ENCODE measurements around the gene PRKAG1.

Gene PRKAG1

DNA sequence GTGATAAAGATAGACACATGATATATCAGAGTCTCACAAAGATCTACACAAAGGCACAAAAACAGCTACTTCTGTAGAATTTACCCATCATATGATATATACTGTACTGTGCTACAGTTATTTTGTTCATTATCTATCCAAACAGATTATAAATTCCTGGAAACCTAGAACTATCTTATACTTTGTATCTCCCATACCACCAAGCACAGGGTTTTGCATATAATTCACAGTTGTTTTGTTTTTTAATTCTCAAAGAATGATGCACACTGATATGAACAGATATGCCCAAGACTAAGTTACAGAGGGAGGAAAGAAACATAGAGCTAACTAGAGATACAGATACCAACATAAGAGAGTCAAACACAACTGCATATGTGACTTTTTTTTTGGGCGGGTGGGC, 3.4 kb downstream of the PRKAG1 start:
- Histone ChIP-seq H3K9me3 (ENCODE audit: insufficient read depth, low read length) (no peaks in the 10 kb centered on the region), H3K4me3 (ENCODE audit: insufficient read length, low read depth) (no peak overlapping the region), H3K36me3 (ENCODE audit: insufficient read depth, insufficient read length, low read length) (peaks cover 11% of the 10 kb centered on the region), H3K27me3 (ENCODE audit: insufficient read depth, insufficient read length) (no peaks in the 10 kb centered on the region), H3K9ac (ENCODE audit: insufficient read length, low read depth) (no peak overlapping the region), H3K4me1 (ENCODE audit: insufficient read depth, insufficient read length) (no peaks in the 10 kb centered on the region)
- TF ChIP-seq SUZ12 (IDR thresholded peaks at IDR 0.05; ENCODE audit: extremely low read depth, insufficient read depth, insufficient read length) (no peak), ZNF274 (IDR thresholded peaks at IDR 0.05; ENCODE audit: low read depth, low read length) (no peak), YY1 (IDR thresholded peaks at IDR 0.05; ENCODE audit: insufficient read depth, insufficient read length) (no peak)
- DNase-seq (ENCODE audit: low read depth, low spot score), result no peak

DNA sequence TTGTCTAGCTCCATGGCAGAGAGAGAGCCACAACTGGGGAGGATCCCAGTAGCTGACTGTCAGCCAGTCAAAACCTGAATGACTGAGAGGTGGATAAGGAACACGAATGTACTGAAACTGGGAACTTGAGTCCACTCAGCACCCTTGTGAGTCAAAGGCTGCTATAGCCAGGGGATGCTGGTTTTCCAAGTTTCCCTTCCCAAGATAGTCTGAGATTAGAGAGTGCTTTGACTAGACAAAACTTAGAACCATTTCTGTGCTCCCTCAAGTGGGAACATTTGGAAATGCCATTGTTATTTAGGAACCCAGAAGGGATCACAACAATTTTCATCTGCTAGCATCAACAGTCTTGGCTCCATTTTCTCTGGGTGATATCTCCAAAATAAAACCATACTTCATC, 4.0 kb downstream of the PRKAG1 start:
- Histone ChIP-seq H3K36me3 (ENCODE audit: insufficient read depth, insufficient read length, low read length) (peaks cover 13% of the 10 kb centered on the region), H3K9ac (ENCODE audit: insufficient read length, low read depth) (no peak overlapping the region), H3K27me3 (ENCODE audit: insufficient read depth, insufficient read length) (no peaks in the 10 kb centered on the region), H3K4me3 (ENCODE audit: insufficient read length, low read depth) (no peak overlapping the region), H3K9me3 (ENCODE audit: insufficient read depth, low read length) (no peaks in the 10 kb centered on the region), H3K4me1 (ENCODE audit: insufficient read depth, insufficient read length) (no peaks in the 10 kb centered on the region)
- TF ChIP-seq YY1 (IDR thresholded peaks at IDR 0.05; ENCODE audit: insufficient read depth, insufficient read length) (no peak), SUZ12 (IDR thresholded peaks at IDR 0.05; ENCODE audit: extremely low read depth, insufficient read depth, insufficient read length) (no peak), ZNF274 (IDR thresholded peaks at IDR 0.05; ENCODE audit: low read depth, low read length) (no peak)
- no peak for DNase-seq (ENCODE audit: low read depth, low spot score)

DNA sequence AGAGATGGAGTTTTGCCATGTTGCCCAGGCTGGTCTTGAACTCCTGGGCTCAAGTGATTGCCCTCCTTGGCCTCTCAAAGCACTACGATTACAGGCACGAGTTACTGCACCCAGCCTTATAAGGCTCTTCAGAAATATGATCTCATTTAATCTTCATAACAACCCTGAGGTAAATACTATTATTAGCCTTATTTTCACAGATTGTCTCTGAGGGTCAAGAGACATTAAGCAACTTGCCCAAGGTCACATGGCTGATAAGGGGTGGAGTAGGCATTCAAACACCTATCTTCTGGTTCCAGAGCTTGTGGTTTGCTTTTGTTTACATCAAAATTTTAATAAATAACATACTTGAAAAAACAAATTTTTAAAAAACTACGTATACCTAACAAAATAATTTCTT, 5.1 kb downstream of the PRKAG1 start:
- Histone ChIP-seq H3K36me3 (ENCODE audit: insufficient read depth, insufficient read length, low read length) (peaks cover 13% of the 10 kb centered on the region), H3K4me1 (ENCODE audit: insufficient read depth, insufficient read length) (peaks cover 3% of the 10 kb centered on the region), H3K9me3 (ENCODE audit: insufficient read depth, low read length) (no peaks in the 10 kb centered on the region), H3K27me3 (ENCODE audit: insufficient read depth, insufficient read length) (no peaks in the 10 kb centered on the region), H3K4me3 (ENCODE audit: insufficient read length, low read depth) (no peak overlapping the region), H3K9ac (ENCODE audit: insufficient read length, low read depth) (no peak overlapping the region)
- DNase-seq (ENCODE audit: low read depth, low spot score), result no peak
- no peak for TF ChIP-seq ZNF274 (IDR thresholded peaks at IDR 0.05; ENCODE audit: low read depth, low read length)
- TF ChIP-seq SUZ12 (IDR thresholded peaks at IDR 0.05; ENCODE audit: extremely low read depth, insufficient read depth, insufficient read length), result no peak
- TF ChIP-seq YY1 (IDR thresholded peaks at IDR 0.05; ENCODE audit: insufficient read depth, insufficient read length), result no peak

DNA sequence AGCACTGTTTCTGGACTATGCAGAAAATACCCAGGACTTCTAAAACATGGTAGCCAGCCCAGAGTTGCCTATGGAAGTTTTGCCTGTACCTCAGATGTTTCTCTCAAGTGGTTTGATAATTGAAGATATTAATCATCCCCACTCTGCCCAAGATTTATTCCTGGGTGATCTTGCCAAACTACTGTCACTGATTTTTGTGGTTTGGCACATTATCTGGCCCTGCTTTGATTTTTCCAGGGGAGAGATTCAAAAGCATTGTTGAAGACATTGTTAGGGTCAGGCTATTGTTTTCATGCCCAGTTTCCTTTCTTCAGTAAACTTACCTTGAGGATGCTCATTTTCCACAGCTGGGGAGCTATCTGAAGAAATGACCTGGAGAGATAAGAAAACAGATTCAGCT, 5.8 kb downstream of the PRKAG1 start:
- Histone ChIP-seq H3K36me3 (ENCODE audit: insufficient read depth, insufficient read length, low read length) (peaks cover 13% of the 10 kb centered on the region), H3K9me3 (ENCODE audit: insufficient read depth, low read length) (no peaks in the 10 kb centered on the region), H3K27me3 (ENCODE audit: insufficient read depth, insufficient read length) (no peaks in the 10 kb centered on the region), H3K4me3 (ENCODE audit: insufficient read length, low read depth) (no peak overlapping the region), H3K4me1 (ENCODE audit: insufficient read depth, insufficient read length) (peaks cover 3% of the 10 kb centered on the region), H3K9ac (ENCODE audit: insufficient read length, low read depth) (no peak overlapping the region)
- DNase-seq (ENCODE audit: low read depth, low spot score), result no peak
- TF ChIP-seq YY1 (IDR thresholded peaks at IDR 0.05; ENCODE audit: insufficient read depth, insufficient read length), result no peak
- no peak for TF ChIP-seq ZNF274 (IDR thresholded peaks at IDR 0.05; ENCODE audit: low read depth, low read length)
- no peak for TF ChIP-seq SUZ12 (IDR thresholded peaks at IDR 0.05; ENCODE audit: extremely low read depth, insufficient read depth, insufficient read length)

DNA sequence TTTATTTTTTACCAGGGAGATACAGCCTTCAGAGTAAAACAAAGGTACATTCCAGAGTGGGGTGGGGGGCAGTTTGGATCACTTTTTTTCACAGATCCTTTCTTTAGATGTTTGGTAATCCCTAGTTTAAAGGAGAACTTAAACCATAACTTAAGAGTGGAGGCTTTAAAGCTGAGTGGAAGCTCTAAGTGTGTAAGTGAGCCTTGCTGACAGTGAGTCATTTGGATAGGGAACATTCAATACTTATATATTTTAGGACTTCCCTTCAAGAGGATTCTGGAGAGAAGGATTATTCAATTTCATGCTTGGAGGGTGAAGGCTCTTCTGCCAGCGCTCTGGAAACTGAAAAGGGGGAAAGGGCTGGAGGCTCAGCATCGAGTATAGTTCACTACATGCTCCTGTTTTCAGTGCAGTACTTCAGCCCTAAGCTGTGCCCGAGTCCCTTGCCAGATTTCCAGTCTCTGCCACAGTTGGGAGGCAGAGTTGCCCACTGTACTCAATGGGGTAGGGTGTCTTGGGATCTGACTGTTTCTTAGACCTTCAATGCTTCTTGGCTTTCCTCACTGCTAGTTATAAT, 8.4 kb downstream of the PRKAG1 start:
- H3K4me3 ChIP-seq (ENCODE audit: insufficient read length, low read depth), result no peak overlapping the region
- no peaks in the 10 kb centered on the region for H3K27me3 ChIP-seq (ENCODE audit: insufficient read depth, insufficient read length)
- no peak overlapping the region for H3K9ac ChIP-seq (ENCODE audit: insufficient read length, low read depth)
- no peaks in the 10 kb centered on the region for H3K9me3 ChIP-seq (ENCODE audit: insufficient read depth, low read length)
- DNase-seq (ENCODE audit: low read depth, low spot score), result no peak
- peaks cover 3% of the 10 kb centered on the region for H3K4me1 ChIP-seq (ENCODE audit: insufficient read depth, insufficient read length)
- no peak for TF ChIP-seq SUZ12 (IDR thresholded peaks at IDR 0.05; ENCODE audit: extremely low read depth, insufficient read depth, insufficient read length)
- TF ChIP-seq YY1 (IDR thresholded peaks at IDR 0.05; ENCODE audit: insufficient read depth, insufficient read length), result no peak
- no peak for TF ChIP-seq ZNF274 (IDR thresholded peaks at IDR 0.05; ENCODE audit: low read depth, low read length)
- peaks cover 18% of the 10 kb centered on the region for H3K36me3 ChIP-seq (ENCODE audit: insufficient read depth, insufficient read length, low read length)

DNA sequence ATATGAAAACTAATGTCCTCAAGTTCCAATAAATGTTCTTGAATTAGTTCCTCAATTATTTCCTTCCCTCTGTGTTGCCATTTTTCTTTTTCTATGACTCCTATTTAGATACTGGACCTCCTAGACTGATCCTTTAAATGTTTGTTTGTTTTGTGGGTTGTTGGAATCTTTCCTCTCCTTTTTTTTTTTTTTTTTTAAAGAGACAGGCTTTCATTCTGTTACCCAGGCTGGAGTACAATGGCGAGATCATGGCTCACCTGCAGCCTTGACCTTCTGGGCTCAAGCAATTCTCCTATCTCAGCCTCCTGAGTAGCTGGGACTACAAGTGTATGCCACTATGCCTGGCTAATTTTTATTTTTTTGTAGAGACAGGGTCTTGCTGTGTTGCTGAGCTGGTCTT, 9.6 kb downstream of the PRKAG1 start:
- Histone ChIP-seq H3K27me3 (ENCODE audit: insufficient read depth, insufficient read length) (no peaks in the 10 kb centered on the region), H3K9ac (ENCODE audit: insufficient read length, low read depth) (no peak overlapping the region), H3K4me1 (ENCODE audit: insufficient read depth, insufficient read length) (peaks cover 3% of the 10 kb centered on the region), H3K36me3 (ENCODE audit: insufficient read depth, insufficient read length, low read length) (peaks cover 30% of the 10 kb centered on the region), H3K4me3 (ENCODE audit: insufficient read length, low read depth) (no peak overlapping the region), H3K9me3 (ENCODE audit: insufficient read depth, low read length) (no peaks in the 10 kb centered on the region)
- TF ChIP-seq ZNF274 (IDR thresholded peaks at IDR 0.05; ENCODE audit: low read depth, low read length), result no peak
- no peak for TF ChIP-seq SUZ12 (IDR thresholded peaks at IDR 0.05; ENCODE audit: extremely low read depth, insufficient read depth, insufficient read length)
- TF ChIP-seq YY1 (IDR thresholded peaks at IDR 0.05; ENCODE audit: insufficient read depth, insufficient read length), result no peak
- no peak for DNase-seq (ENCODE audit: low read depth, low spot score)

DNA sequence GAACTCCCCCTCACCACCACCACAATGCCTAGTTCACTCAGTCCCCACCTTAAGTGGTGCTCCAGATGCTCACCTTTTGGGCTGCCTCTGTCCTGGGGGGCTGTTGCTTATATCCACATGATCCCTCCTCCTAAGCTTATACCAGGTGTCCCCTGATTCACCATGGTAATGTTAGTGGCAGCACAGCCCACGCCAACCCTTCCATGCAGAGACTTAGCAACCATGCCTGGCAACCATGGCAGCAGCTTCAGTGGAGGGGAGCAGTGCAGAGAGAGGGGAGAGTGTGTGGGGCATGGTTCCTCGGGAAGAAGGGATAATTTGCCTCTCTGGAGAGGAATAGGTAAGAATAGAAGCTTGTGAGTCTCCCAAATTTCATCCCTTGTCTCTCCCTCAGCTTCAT, 18.2 kb downstream of the PRKAG1 start:
- DNase-seq (ENCODE audit: low read depth, low spot score), result no peak
- TF ChIP-seq ZNF274 (IDR thresholded peaks at IDR 0.05; ENCODE audit: low read depth, low read length) (no peak), YY1 (IDR thresholded peaks at IDR 0.05; ENCODE audit: insufficient read depth, insufficient read length) (no peak)
- H3K36me3 ChIP-seq (ENCODE audit: insufficient read depth, insufficient read length, low read length), result peaks cover 43% of the 10 kb centered on the region
- H3K27me3 ChIP-seq (ENCODE audit: insufficient read depth, insufficient read length), result peaks cover 56% of the 10 kb centered on the region
- H3K4me3 ChIP-seq (ENCODE audit: insufficient read length, low read depth), result no peak overlapping the region
- peaks cover 12% of the 10 kb centered on the region for H3K4me1 ChIP-seq (ENCODE audit: insufficient read depth, insufficient read length)
- H3K9me3 ChIP-seq (ENCODE audit: insufficient read depth, low read length), result no peaks in the 10 kb centered on the region
- peak overlapping the region; percentile 68 for H3K9ac ChIP-seq (ENCODE audit: insufficient read length, low read depth)
